GM18508 (cell line): ENCODE results near the gene ZBTB24.

ENCODE experiments used
- ATAC-seq: cut with Tn5 transposase; IDR thresholded peaks from one replicate; pipeline ENCODE4 v1.9.1; 2021; ENCODE audit warnings: moderate number of reproducible peaks; ENCODE audit not compliant: insufficient read depth, unreplicated experiment

ZBTB24 gene

DNA sequence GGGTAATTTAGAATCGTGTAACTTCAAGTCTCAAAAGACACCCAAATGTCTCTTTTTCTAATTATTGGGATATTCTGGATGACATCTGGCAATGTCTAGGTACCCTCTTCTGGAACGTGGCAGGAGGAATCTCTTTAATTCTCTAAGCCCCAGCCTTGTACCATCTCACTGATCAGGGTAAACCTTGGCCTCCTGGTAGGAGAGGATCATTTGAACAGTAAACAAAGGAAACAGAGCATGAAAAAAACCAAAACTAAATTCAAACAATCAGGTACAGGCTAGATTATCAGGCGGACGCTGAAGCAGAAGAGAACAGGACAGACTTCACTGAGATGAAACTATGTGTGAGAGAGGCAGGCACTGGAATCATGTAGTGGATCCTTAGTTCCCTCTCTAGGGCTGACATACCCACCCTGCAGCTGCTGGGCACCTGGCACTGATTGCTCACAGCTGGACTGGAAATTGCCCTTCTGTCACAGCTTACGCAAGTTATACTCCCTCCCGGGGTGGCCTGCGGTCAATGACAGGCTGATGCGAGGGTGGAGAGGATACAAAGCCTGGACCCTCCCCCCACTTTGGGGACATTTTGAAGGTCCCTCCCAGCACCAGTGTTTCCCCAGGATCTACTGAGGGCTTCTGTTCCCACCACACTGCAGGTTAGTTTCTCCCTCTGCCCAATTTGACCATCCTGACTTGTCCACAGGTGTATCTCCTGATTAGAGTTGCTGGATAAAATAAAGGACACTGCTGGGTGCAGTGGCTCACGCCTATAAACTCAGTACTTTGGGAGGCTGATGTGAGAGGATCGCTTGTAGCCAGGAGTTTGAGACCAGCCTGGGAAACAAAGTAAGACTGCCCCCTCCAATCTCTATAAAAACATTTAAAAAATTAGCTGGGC lies 20.6 kb upstream of the ZBTB24 start:
- no peak for ATAC-seq

DNA sequence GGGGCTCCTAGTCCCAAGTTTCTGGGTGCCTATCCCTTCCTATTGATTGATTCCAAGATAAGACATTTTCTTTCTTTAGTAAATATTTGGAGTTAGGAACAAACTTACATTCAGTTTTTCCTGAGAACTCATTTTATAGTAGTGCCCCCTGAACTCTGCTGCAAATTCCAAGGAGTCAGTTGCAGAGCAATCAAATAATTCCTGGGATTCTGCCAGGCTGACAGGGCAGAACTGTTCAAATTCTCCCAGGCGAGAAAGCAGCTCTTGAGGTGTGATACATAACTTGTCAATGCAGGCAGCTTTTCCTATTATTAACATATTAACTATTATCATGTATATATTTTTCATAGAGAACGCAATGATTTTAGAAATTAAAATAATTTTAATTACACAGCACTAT lies 15.9 kb upstream of the ZBTB24 start:
- no peak for ATAC-seq

DNA sequence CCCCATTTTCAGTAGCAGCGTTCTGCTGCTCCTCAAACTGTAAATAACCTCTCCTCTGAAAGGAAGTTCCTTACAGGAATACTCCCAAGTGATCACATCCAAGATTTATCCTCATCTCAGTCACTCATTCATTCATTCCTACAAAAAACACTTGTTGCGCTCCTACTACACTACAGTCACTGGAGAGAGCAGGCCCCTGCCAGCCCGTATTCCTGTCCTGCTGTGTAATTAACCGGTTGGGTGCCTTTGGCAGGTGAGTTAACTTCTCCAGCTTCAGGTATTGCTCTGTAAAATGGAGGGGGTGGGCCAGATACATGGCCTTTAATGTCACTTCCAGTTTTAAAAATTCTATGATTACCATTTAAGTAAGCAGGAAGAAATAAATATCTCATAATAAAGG lies 15.0 kb upstream of the ZBTB24 start:
- no peak for ATAC-seq

DNA sequence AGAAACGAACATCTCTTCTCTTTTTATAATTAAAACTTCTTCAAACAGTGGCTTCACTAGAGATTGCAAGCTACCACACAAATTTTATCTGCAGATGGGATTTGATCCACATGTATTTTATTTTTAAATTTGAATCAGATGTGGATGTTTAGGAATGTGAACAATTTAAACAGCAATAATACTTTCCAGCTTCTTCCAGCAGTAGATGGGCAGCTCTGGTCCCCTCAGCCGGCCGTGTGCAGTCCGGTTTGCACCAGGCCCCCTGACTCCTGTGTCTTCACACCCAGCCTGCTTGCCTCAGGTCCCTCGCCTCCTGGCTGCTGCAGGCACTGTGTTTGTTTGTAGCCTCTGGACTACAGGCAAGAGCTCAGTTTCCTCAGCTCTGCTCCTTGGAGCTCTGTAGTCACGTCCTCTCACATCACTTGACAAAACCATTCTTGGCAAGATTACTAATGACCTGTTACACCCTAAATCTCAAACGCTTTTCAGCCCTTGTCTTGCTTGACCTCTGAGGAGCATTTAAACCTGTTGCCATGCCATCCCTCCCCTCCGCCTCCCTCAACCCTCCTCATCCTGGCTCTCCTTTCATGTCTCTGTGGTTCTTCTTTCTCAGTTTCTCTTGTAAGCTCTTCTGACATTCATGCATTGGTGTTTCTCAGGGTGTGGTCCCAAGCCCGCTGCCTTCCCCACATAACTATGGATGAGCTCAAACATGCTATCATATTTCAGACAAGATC lies 13.2 kb upstream of the ZBTB24 start:
- ATAC-seq, result no peak

DNA sequence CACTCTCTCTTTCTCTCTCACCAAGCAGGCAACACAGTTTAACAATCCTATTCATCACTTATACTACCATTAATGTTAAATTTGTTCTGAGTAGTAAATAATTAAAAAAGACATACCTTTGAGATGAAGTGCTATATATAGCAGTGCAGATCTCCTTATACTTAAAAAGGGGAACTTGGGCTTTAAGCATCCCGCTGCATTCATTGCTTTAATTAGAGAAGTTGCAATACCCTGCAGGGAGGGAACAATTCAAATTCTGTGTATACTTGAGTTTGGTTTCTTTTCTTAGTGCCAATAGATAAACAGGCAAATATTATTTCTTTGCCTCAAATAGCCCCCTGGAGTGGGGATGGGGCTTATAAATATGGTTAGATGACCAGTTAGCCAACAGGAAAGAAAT lies 10.8 kb upstream of the ZBTB24 start:
- ATAC-seq, result no peak

DNA sequence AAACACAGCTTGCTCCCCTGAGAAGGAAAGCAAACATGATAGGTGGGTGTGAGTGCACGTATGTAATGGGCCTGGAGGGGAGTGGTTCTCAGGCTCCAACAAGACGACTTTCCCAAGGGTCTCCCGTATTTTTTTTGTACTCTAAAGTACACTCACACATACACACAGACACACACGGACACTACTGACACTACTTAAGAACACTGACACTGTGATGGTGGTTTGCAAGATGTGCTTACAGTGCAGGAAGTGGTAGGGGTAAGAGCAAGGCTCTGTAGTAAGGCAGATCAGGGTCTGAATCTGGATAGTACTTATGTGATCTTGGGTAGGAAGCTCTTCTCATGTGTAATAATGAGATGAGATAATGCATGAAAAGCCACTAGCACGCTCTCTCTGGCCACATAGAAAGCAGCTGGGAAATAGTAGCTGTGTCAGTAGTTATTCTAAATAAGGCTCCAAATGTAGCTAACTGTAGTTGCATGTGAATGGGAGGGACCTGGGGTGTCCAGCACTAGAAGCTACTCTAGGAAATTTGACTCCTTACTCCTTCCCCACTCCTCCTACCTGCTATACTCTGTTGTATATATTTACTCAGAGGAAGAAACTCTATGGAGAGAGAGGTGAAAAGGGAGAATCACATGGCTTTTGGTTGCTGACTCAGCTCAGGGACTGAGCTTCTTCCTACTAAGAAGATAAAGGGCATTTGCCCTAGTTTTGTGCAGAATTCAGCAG lies 8.4 kb upstream of the ZBTB24 start:
- ATAC-seq, result no peak

DNA sequence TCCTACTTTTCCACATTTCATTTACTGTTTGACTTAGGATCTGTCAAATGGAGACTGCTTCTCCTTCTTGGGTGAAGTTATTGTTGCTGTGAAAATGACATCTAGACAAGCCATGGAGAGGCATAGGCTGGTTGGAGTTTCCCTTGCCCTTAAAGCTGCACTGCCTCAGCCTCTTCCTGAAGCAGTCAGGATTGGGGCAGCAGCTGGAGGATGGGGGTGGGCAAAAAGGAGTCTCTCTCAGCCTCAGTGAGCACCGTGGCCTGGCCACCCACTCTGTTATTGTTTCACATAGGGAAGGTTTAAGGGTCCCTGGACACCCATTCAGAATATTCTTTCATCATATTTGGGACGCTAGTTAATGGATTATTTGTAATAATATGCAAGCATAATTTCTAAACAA lies 7.7 kb upstream of the ZBTB24 start:
- no peak for ATAC-seq

DNA sequence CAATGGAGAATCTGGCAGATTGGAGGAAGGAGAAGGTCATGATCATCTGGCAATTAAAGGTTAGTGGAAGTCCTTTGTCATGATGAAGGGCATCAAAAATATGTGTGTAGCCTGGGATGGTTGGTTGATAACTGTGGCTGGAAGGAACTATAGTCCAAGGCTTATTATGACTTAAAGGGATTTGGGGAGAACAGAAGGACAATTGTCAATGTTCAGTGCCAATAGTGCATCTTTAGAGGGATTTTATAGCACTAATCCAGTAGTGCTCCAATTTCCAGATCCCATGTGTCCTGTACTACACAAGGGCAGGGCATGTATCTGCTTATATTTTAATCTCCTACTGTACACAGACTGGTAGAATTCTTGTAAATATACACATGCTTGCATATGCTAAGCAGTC lies 5.0 kb upstream of the ZBTB24 start:
- no peak for ATAC-seq

DNA sequence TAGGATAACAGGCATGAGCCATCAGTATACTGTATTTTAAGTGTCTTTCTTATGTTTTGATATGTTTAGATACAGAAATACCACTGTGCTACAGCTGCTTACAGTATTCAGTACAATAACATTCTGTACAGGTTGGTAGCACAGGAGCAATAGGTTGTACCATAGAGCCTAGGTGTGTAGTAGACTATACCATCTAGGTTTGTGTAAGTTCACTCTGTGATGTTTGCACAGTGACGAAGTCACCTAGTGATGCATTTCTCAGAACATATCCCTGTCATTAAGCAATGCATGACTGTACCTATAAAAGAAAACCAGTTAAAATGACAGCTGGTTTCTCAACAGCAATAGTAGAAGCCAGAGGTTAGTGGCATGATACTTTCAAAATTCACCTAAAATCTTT lies 3.0 kb upstream of the ZBTB24 start:
- ATAC-seq, result no peak

DNA sequence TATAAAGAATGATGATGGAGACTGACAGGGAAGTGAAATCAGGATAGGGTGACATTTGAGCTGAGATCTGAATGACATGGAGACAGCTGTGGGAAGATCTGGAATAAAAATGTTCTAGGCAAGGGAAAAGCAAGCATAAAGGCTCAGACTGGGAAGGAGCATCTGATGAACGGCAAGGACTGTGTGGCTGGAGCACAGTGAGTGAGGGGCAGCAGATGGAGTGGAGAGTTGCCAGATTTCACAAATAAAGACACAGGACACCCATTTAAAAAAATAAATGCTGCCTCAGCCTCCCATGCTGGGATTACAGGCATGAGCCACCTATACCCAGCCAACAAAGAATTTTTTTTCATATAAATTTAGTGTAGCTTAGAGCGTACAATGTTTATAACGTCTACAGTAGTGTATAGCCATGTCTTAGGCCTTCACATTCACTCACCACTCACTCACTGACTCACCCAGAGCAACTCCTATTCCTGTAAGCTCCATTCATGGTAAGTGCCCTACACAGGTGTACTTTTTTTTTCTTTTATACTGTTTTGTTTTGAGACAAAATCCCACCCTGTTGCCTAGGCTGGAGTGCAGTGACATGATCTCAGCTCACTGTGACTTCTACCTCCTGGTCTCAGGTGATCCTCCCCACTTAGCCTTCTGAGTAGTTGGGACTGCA lies 2.4 kb upstream of the ZBTB24 start:
- no peak for ATAC-seq

DNA sequence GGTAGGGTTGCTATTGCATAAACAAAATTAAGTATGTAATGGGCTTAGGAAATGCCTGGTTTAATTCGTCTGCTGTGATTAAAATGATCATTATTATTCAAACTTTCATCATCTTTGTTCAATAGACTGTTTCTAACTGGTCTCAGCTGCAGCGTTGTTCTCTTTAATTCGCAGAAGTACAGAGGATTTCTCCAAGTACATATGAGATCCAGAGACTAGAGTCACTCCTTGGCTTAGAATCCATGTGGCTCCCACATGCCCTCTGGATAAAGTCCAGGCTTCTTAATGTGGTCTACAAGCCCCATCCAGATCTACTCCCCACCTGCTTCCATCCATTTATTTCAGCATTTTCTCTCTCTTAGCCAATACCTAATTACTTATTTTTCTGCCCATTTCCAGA lies 1.1 kb upstream of the ZBTB24 start:
- no peak for ATAC-seq

DNA sequence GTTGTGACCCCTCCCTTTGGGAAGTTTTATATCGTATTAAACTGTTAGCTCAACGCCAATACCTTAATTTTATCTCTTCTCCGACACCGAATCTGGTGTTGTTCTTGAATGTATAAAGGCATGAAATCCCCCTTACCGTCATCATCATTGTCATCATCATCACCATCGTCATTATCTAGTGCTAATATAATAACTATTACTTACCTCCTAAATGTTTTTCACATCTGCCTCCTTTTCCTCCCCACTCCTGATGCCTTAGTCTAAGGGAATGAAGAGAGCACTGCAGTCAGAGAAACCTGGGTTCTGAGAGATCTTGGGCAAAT lies 677 bp upstream of the ZBTB24 start:
- ATAC-seq, result no peak

DNA sequence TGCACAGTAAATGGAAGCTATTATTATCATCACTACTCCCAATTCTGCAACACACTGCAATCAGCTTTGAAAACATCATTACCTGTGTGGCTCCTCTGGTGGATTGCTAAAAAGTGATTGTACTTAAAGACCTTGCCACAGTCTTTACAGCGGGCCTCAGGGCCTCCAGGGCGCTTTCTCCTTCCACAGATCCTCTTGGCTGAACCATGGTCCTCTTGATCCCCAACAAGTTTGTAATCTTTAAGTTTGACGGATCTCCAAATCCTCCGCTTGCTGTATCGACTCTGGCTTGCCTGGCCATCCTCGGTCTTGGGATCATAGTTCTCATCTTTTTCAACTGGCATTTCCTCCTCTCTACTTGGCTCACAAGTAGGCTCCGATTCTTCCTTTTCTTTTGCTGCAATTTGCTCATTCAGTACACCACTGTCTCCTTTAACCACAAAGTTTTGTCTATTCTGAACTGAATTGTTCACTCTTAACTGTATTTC lies 2.0 kb downstream of the ZBTB24 start:
- no peak for ATAC-seq

DNA sequence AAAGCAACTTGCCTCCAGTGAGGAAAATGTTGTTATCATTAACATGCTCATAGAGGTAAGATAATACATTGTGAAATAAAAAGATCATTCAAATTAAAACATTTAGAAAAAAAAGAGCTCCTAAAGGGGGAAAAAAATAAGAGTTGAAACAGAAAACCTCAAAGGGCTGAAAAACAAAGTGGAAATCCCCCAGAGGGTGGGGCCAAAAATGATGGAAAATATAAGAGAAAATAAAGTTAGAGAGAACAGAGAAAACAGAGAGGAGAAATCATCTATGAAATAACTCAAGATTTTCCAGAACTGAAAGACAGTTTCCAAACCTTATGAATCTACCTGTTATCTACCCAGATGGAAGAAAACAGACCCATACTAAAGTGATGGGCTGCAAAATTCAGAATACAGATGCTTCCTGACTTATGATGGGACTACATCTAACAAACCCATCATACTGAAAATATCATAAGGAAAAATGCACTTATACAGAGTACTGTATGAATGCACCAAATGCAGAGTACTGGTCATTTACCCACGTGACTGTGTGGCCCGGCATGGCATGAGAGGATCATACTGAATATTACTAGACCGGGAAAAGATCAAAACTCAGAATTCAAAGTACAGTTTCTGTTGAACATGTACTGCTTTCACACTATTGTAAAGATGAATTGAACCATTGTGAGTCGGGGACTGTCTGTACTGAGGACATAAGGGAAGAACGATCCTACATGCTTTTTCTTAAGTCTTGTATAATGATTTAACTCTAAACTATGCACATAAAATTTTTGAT lies 4.0 kb downstream of the ZBTB24 start:
- no peak for ATAC-seq

DNA sequence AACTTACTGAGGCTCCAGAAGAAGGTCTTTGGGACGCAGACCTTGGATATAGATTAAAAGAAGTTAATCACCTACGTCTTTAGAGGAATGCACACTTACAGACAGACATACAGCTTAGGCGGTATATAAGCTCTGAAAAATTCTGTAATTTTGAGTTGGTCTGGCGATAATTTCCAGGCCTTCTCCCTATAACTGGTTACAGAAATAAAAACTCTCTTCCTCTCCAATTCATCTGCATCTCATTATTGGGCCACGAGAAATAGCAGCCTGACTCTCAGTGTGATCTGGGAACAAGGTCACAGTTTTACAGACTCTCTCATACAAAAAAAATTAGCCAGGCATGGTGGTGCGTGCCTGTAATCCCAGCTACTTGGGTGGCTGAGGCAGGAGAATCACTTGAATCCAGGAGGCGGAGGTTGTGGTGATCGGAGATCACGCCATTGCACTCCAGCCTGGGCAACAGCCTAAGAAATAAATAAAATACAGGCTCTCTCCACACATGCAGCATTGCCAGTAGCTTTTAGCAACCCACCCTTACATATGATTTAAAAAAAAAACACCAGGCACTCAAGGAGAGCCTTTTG lies 4.7 kb downstream of the ZBTB24 start:
- ATAC-seq, result no peak

DNA sequence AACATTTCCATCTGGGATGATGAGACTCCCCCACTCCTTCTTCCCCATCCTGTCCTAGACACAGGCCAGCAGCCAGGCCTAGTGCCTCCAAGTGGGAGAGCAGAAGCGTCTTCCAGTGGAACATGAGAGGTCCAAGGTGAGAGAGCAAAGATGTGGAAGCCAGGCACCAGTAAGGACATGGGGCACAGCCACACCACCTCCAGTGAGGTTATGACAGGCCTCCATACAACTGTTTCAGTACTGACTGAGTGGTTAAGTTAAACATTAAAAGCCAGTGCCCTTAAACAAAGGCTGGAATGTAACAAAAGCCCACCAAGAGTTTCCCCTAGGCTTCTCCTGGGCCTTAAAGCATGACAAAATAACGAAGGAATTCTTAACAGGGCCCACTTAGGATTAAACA lies 5.3 kb downstream of the ZBTB24 start:
- peak; percentile 64 for ATAC-seq

DNA sequence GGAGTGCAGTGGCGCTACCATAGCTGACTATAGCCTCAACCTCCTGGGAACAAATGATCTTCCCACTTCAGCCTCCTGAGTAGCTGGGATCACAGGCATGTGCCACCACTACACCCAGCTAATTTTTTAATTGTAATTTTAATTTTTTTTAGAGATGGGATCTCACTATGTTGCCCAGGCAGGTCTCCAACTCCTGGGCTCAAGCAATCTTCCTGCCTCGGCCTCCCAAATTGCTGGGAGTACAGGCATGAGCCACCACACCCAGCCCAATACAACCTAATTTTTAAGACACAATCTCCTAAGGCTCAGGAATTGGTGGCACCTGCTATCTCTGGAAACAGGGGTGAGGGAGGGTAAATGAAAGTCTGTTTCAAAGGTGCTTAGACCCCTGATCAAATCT lies 5.8 kb downstream of the ZBTB24 start:
- no peak for ATAC-seq

DNA sequence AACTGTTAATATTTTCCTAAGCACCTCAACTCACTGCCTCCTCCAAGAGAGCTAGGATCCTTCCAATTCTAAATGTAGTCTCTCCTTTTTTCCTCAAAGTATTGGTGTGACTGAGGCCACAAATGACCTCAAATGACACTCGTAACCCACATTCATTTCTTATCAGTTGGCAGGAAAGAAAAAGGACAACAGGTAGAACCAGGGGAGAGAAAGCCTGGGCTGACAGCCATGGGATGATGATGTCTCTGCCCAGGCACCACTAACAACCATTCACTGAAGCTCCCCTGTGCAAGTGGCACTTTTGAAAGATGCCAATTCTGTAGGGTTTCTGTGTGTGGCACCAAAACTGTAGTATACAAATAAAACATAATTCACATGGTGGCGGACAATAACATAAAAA lies 7.4 kb downstream of the ZBTB24 start:
- no peak for ATAC-seq

DNA sequence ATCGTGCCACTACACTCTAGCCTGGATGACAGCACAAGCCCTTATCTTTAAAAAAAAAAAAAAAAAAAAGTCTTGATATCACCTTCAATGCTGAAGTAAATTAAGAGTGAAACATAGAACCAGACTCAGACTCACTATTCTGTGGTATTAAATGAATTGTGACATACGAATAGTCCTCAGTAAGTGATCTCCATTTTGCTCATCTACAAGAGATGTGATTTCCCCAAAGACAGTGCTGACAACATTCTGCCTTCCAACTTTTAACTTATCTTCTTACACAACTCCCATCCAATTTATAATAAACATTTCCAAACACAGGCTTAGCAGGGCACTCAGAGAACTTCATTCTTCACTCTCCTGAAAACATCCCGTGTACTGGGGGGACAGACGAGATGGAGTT lies 8.0 kb downstream of the ZBTB24 start:
- ATAC-seq, result no peak
